WTC11 (cell line): ENCODE data around the gene UBE3C. TPM values are rescaled to one million over a fixed set of nuclear protein-coding genes. Genes with fewer than 3 reads are reported as not detected.
A peak's percentile ranks its signal among the peaks of the same experiment; 100 is the strongest.

Experiments used
- ATAC-seq: fragments of 200-7000 bp; cut with Tn5 transposase; 2 replicates; pipeline ENCODE4 v1.10.0; 2021; ENCODE audit warnings: mild to moderate bottlenecking, moderate library complexity
- CTCF ChIA-PET: fragments of 300-600 bp; sonication (Branson Sonifier 250); formaldehyde crosslinking; loops from one replicate; lab custom pipeline; 2021; ENCODE audit warnings: antibody characterized with exemption; lab: Charles Lee
- POLR2A ChIA-PET: fragments of 350-600 bp; sonication (Branson Sonifier 250); formaldehyde crosslinking; loops from one replicate; lab custom pipeline; 2021; ENCODE audit warnings: antibody characterized with exemption; lab: Charles Lee
- DNase-seq: peaks from one replicate; pipeline ENCODE4 v3.0.0; 2021; ENCODE audit warnings: low spot score
- H3K27ac Mint-ChIP-seq: 2 replicates; pipeline ENCODE4 v1.8.0; 2021; ENCODE audit warnings: mixed read lengths
- H3K27me3 Mint-ChIP-seq: 2 replicates; pipeline ENCODE4 v1.8.0; 2021; ENCODE audit warnings: low read depth, mild to moderate bottlenecking, moderate library complexity, mixed read lengths
- H3K36me3 Mint-ChIP-seq: 2 replicates; pipeline ENCODE4 v1.8.0; 2021; ENCODE audit warnings: mixed read lengths
- H3K4me1 Mint-ChIP-seq: 2 replicates; pipeline ENCODE4 v1.8.0; 2022; ENCODE audit warnings: mixed read lengths
- H3K4me3 Mint-ChIP-seq: 2 replicates; pipeline ENCODE4 v1.8.0; 2021; ENCODE audit warnings: mild to moderate bottlenecking, moderate library complexity, mixed read lengths
- H3K9me3 Mint-ChIP-seq: 2 replicates; pipeline ENCODE4 v1.8.0; 2021; ENCODE audit warnings: mixed read lengths
- CREB1 ChIP-seq: sonication (generic); formaldehyde crosslinking; IDR thresholded peaks from 2 replicates; pipeline ENCODE4 v1.8.0; 2023; ENCODE audit warnings: mild to moderate bottlenecking, missing genetic modification reagents
- CREM ChIP-seq: sonication (generic); formaldehyde crosslinking; IDR thresholded peaks from 2 replicates; pipeline ENCODE4 v1.8.1; 2022; ENCODE audit warnings: mild to moderate bottlenecking, missing genetic modification reagents, moderate library complexity
- GABPB1 ChIP-seq: sonication (generic); formaldehyde crosslinking; IDR thresholded peaks from 2 replicates; pipeline ENCODE4 v1.8.1; 2023; ENCODE audit warnings: mild to moderate bottlenecking, missing genetic modification reagents
- JUN ChIP-seq: sonication (generic); formaldehyde crosslinking; IDR thresholded peaks from 2 replicates; pipeline ENCODE4 v1.8.0; 2023; ENCODE audit warnings: mild to moderate bottlenecking, missing genetic modification reagents
- KAT7 ChIP-seq: sonication (generic); formaldehyde crosslinking; IDR thresholded peaks from 2 replicates; pipeline ENCODE4 v1.8.1; 2023; ENCODE audit warnings: missing genetic modification reagents, mild to moderate bottlenecking, borderline replicate concordance
- MXD4 ChIP-seq: fragments of 250-450 bp; sonication (Bioruptor Pico); IDR thresholded peaks from 2 replicates; pipeline ENCODE4 v1.8.0; 2021; ENCODE audit warnings: mild to moderate bottlenecking, moderate library complexity, borderline replicate concordance
- RELA ChIP-seq: sonication (generic); formaldehyde crosslinking; IDR thresholded peaks from 2 replicates; pipeline ENCODE4 v1.8.1; 2022; ENCODE audit warnings: missing genetic modification reagents, mild to moderate bottlenecking, borderline replicate concordance
- SMAD3 ChIP-seq: sonication (generic); formaldehyde crosslinking; IDR thresholded peaks from 2 replicates; pipeline ENCODE4 v1.8.0; 2022; ENCODE audit warnings: missing genetic modification reagents, mild to moderate bottlenecking, borderline replicate concordance
- TP53 ChIP-seq: sonication (generic); formaldehyde crosslinking; IDR thresholded peaks from 2 replicates; pipeline ENCODE4 v1.8.1; 2023; ENCODE audit warnings: mild to moderate bottlenecking, missing genetic modification reagents
- ZBTB21 ChIP-seq: sonication (generic); formaldehyde crosslinking; IDR thresholded peaks from 2 replicates; pipeline ENCODE4 v1.8.1; 2023; ENCODE audit warnings: mild to moderate bottlenecking, missing genetic modification reagents, borderline replicate concordance
- ZNF219 ChIP-seq: sonication (generic); formaldehyde crosslinking; IDR thresholded peaks from 2 replicates; pipeline ENCODE4 v1.8.0; 2023; ENCODE audit warnings: missing genetic modification reagents, mild to moderate bottlenecking, borderline replicate concordance
- ZNF232 ChIP-seq: sonication (generic); formaldehyde crosslinking; IDR thresholded peaks from 2 replicates; pipeline ENCODE4 v1.8.0; 2022; ENCODE audit warnings: mild to moderate bottlenecking, missing genetic modification reagents
- ZNF263 ChIP-seq: sonication (generic); formaldehyde crosslinking; IDR thresholded peaks from 2 replicates; pipeline ENCODE4 v1.8.1; 2022; ENCODE audit warnings: low read depth, mild to moderate bottlenecking, moderate library complexity, missing genetic modification reagents
- ZNF396 ChIP-seq: fragments of 250-450 bp; sonication (Bioruptor Pico); IDR thresholded peaks from 2 replicates; pipeline ENCODE4 v1.8.0; 2021; ENCODE audit warnings: mild to moderate bottlenecking, moderate library complexity, borderline replicate concordance
- total RNA-seq: library from RNA; stranded (reverse); gene quantifications from 3 replicates; pipeline ENCODE4 v1.2.3, GENCODE V29; 2021
- TF ChIP-seq, protein P1 (sequence below): sonication (generic); formaldehyde crosslinking; IDR thresholded peaks from 2 replicates; pipeline ENCODE4 v1.8.0; 2022; ENCODE audit warnings: missing genetic modification reagents
- TF ChIP-seq, protein P2 (sequence below): sonication (generic); formaldehyde crosslinking; IDR thresholded peaks from 2 replicates; pipeline ENCODE4 v1.8.0; 2023; ENCODE audit warnings: mild to moderate bottlenecking, missing genetic modification reagents
- TF ChIP-seq, protein P3 (sequence below): sonication (generic); formaldehyde crosslinking; IDR thresholded peaks from 2 replicates; pipeline ENCODE4 v1.8.0; 2022; ENCODE audit warnings: mild to moderate bottlenecking, missing genetic modification reagents
- TF ChIP-seq, protein P4 (sequence below): sonication (generic); formaldehyde crosslinking; conservative IDR thresholded peaks from 2 replicates; pipeline ENCODE4 v1.8.1; 2022; ENCODE audit warnings: mild to moderate bottlenecking, missing genetic modification reagents

The UBE3C gene
- total RNA-seq, 1 experiment from 2014 or later = 59.7 TPM

DNA sequence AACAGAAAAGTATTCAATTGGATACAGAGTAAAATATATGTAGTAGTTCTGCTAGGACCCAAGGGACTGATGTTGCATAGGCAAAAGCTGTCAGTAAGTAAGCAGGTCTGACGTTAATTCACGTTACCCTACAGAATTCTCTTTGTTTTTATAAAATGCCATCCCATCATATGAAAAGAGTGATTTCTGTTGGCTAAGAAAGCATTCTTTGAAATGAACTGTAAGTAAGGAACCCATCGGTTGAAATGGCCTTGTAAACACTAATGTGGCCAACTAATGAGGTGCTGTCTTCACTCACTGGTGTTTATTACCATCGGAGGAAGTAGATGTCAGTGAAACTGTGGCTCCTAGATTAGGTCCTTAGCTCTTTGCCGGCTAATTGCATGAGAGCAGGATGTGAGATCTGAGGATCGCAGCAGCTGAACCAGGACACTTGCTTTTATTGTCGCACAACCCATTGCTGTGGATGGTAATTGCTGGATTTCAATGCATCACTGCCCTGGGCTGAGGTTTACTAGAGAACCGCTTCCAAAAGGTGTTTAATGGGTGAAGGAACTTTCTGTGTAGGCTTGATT is 49.5 kb downstream of the UBE3C start (continued):
- TF ChIP-seq ZNF219 (no peak), CREB1 (CRISPR knock-in tag) (no peak)

- no peaks in the 10 kb centered on the region for H3K27me3 Mint-ChIP-seq
- peaks cover 80% of the 10 kb centered on the region for H3K36me3 Mint-ChIP-seq
- DNase-seq (no peak), ATAC-seq (peak; percentile 66)
- peaks cover 13% of the 10 kb centered on the region for H3K4me1 Mint-ChIP-seq
- H3K4me3 Mint-ChIP-seq = no peak overlapping the region; the same call in 1 of the 2 replicates
- ChIA-PET POLR2A (no interaction called here), CTCF (no interaction called here)
- TF ChIP-seq, protein P1, sequence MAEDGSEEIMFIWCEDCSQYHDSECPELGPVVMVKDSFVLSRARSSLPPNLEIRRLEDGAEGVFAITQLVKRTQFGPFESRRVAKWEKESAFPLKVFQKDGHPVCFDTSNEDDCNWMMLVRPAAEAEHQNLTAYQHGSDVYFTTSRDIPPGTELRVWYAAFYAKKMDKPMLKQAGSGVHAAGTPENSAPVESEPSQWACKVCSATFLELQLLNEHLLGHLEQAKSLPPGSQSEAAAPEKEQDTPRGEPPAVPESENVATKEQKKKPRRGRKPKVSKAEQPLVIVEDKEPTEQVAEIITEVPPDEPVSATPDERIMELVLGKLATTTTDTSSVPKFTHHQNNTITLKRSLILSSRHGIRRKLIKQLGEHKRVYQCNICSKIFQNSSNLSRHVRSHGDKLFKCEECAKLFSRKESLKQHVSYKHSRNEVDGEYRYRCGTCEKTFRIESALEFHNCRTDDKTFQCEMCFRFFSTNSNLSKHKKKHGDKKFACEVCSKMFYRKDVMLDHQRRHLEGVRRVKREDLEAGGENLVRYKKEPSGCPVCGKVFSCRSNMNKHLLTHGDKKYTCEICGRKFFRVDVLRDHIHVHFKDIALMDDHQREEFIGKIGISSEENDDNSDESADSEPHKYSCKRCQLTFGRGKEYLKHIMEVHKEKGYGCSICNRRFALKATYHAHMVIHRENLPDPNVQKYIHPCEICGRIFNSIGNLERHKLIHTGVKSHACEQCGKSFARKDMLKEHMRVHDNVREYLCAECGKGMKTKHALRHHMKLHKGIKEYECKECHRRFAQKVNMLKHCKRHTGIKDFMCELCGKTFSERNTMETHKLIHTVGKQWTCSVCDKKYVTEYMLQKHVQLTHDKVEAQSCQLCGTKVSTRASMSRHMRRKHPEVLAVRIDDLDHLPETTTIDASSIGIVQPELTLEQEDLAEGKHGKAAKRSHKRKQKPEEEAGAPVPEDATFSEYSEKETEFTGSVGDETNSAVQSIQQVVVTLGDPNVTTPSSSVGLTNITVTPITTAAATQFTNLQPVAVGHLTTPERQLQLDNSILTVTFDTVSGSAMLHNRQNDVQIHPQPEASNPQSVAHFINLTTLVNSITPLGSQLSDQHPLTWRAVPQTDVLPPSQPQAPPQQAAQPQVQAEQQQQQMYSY (CRISPR knock-in tag) = no peak
- TF ChIP-seq KAT7 (CRISPR knock-in tag) (no peak), ZNF396 (CRISPR knock-in tag) (no peak), ZNF232 (CRISPR knock-in tag) (no peak), ZBTB21 (CRISPR knock-in tag) (no peak), GABPB1 (CRISPR knock-in tag) (no peak), SMAD3 (CRISPR knock-in tag) (no peak), MXD4 (CRISPR knock-in tag) (no peak)
- H3K9me3 Mint-ChIP-seq = no peaks in the 10 kb centered on the region
- peak overlapping the region; percentile 89 for H3K27ac Mint-ChIP-seq
These were observed 50.7 kb downstream of the UBE3C start for GRCh38 chr7:157189405-157189804.

- ChIA-PET CTCF (no interaction called here), POLR2A (no interaction called here)
- ATAC-seq (no peak), DNase-seq (no peak)
- Mint-ChIP-seq H3K27me3 (no peaks in the 10 kb centered on the region), H3K4me1 (peaks cover 13% of the 10 kb centered on the region), H3K27ac (no peak overlapping the region), H3K4me3 (no peak overlapping the region), H3K9me3 (no peaks in the 10 kb centered on the region)
- no peak for TF ChIP-seq RELA (CRISPR knock-in tag)
- no peak for TF ChIP-seq ZNF263
- TF ChIP-seq, protein P2, sequence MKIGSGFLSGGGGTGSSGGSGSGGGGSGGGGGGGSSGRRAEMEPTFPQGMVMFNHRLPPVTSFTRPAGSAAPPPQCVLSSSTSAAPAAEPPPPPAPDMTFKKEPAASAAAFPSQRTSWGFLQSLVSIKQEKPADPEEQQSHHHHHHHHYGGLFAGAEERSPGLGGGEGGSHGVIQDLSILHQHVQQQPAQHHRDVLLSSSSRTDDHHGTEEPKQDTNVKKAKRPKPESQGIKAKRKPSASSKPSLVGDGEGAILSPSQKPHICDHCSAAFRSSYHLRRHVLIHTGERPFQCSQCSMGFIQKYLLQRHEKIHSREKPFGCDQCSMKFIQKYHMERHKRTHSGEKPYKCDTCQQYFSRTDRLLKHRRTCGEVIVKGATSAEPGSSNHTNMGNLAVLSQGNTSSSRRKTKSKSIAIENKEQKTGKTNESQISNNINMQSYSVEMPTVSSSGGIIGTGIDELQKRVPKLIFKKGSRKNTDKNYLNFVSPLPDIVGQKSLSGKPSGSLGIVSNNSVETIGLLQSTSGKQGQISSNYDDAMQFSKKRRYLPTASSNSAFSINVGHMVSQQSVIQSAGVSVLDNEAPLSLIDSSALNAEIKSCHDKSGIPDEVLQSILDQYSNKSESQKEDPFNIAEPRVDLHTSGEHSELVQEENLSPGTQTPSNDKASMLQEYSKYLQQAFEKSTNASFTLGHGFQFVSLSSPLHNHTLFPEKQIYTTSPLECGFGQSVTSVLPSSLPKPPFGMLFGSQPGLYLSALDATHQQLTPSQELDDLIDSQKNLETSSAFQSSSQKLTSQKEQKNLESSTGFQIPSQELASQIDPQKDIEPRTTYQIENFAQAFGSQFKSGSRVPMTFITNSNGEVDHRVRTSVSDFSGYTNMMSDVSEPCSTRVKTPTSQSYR (CRISPR knock-in tag) = no peak
- TF ChIP-seq CREM (CRISPR knock-in tag) = no peak
- TF ChIP-seq JUN (CRISPR knock-in tag) = no peak
- TF ChIP-seq, protein P3, sequence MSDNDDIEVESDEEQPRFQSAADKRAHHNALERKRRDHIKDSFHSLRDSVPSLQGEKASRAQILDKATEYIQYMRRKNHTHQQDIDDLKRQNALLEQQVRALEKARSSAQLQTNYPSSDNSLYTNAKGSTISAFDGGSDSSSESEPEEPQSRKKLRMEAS (CRISPR knock-in tag) = no peak
- TF ChIP-seq SMAD3 (CRISPR knock-in tag) = no peak
- TF ChIP-seq, protein P1 (CRISPR knock-in tag) = no peak
- TF ChIP-seq, protein P4, sequence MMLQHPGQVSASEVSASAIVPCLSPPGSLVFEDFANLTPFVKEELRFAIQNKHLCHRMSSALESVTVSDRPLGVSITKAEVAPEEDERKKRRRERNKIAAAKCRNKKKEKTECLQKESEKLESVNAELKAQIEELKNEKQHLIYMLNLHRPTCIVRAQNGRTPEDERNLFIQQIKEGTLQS = no peak
- no peak for TF ChIP-seq TP53
- TF ChIP-seq, all 79 proteins: peak for 0
- peaks cover 84% of the 10 kb centered on the region for H3K36me3 Mint-ChIP-seq
These were observed 54.1 kb downstream of the UBE3C start for GRCh38 chr7:157192861-157193260.
